Activated naive CD8-positive, alpha-beta T cell (primary cell): ENCODE data around the gene F13A1.

Experiments
- H3K27ac Mint-ChIP-seq: one replicate; pipeline ENCODE4 v1.8.0; 2021; ENCODE audit warnings: mixed read lengths
- H3K27me3 Mint-ChIP-seq: one replicate; pipeline ENCODE4 v1.8.0; 2021; ENCODE audit warnings: mixed read lengths
- H3K36me3 Mint-ChIP-seq: one replicate; pipeline ENCODE4 v1.8.0; 2021; ENCODE audit warnings: mixed read lengths
- H3K4me1 Mint-ChIP-seq: one replicate; pipeline ENCODE4 v1.8.0; 2021; ENCODE audit warnings: low read depth, mixed read lengths
- H3K4me3 Mint-ChIP-seq: one replicate; pipeline ENCODE4 v1.8.0; 2021; ENCODE audit warnings: mild to moderate bottlenecking, mixed read lengths
- H3K9me3 Mint-ChIP-seq: one replicate; pipeline ENCODE4 v1.8.0; 2021; ENCODE audit warnings: low read depth, mixed read lengths

F13A1 gene

DNA sequence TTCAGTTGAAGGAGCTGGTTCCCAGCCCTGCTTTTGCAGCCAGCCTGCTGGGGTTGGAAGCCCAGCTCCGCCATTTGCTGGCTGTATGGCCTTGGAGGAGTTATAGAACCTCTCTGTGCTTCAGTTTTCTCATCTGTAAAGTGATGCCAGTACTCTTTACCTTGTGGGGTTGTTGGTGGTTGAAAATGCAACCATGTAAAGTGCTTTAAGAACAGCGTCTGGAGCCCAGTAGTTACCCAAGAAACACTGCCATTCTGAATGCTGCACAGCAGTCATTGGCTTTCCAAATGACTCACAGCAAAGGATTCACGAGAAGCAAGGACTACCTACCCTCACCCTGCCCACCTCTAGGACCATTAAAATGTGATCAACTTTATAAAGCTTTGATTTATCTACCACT lies 154.4 kb downstream of the F13A1 start:
- Mint-ChIP-seq H3K4me1 (no peaks in the 10 kb centered on the region), H3K9me3 (no peaks in the 10 kb centered on the region), H3K27ac (no peak overlapping the region), H3K4me3 (no peak overlapping the region), H3K36me3 (no peaks in the 10 kb centered on the region), H3K27me3 (peaks cover 2% of the 10 kb centered on the region)

DNA sequence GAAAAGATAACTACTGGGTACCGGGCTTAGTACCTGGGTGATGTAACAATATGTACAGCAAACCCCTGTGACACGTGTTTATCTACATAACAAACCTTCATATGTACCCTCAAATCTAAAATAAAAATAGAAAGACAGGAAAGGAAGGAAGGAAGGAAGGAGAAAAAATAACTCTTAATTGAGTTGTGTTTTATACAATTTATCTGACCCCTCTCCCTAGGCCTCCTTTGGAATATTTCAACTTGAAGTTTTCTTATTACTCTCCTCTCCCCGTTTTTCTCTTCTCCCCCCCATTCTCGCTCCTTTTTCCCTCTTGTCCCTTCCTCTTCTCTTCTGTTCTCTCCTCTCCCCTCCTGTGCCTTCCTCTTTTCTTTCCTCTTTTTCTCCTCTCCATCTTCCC lies 156.1 kb downstream of the F13A1 start:
- H3K9me3 Mint-ChIP-seq, result no peaks in the 10 kb centered on the region
- no peak overlapping the region for H3K4me3 Mint-ChIP-seq
- no peaks in the 10 kb centered on the region for H3K4me1 Mint-ChIP-seq
- H3K36me3 Mint-ChIP-seq, result no peaks in the 10 kb centered on the region
- H3K27me3 Mint-ChIP-seq, result peaks cover 2% of the 10 kb centered on the region
- no peak overlapping the region for H3K27ac Mint-ChIP-seq

GRCh38 chr6:6154335-6154734 lies 166.1 kb downstream of the F13A1 start:
- Mint-ChIP-seq H3K27ac (no peak overlapping the region), H3K9me3 (no peaks in the 10 kb centered on the region), H3K4me3 (no peak overlapping the region), H3K36me3 (no peaks in the 10 kb centered on the region), H3K27me3 (peaks cover 2% of the 10 kb centered on the region), H3K4me1 (no peaks in the 10 kb centered on the region)

- peaks cover 6% of the 10 kb centered on the region for H3K27me3 Mint-ChIP-seq
- no peaks in the 10 kb centered on the region for H3K36me3 Mint-ChIP-seq
- no peak overlapping the region for H3K4me3 Mint-ChIP-seq
- no peaks in the 10 kb centered on the region for H3K9me3 Mint-ChIP-seq
- H3K27ac Mint-ChIP-seq, result no peak overlapping the region
- no peaks in the 10 kb centered on the region for H3K4me1 Mint-ChIP-seq
Observed at GRCh38 chr6:6152060-6152459, 168.4 kb downstream of the F13A1 start.

GRCh38 chr6:6148192-6148815 lies 172.2 kb downstream of the F13A1 start:
- no peaks in the 10 kb centered on the region for H3K9me3 Mint-ChIP-seq
- no peaks in the 10 kb centered on the region for H3K4me1 Mint-ChIP-seq
- peaks cover 15% of the 10 kb centered on the region for H3K27me3 Mint-ChIP-seq
- H3K27ac Mint-ChIP-seq, result no peak overlapping the region
- no peaks in the 10 kb centered on the region for H3K36me3 Mint-ChIP-seq
- H3K4me3 Mint-ChIP-seq, result no peak overlapping the region

DNA sequence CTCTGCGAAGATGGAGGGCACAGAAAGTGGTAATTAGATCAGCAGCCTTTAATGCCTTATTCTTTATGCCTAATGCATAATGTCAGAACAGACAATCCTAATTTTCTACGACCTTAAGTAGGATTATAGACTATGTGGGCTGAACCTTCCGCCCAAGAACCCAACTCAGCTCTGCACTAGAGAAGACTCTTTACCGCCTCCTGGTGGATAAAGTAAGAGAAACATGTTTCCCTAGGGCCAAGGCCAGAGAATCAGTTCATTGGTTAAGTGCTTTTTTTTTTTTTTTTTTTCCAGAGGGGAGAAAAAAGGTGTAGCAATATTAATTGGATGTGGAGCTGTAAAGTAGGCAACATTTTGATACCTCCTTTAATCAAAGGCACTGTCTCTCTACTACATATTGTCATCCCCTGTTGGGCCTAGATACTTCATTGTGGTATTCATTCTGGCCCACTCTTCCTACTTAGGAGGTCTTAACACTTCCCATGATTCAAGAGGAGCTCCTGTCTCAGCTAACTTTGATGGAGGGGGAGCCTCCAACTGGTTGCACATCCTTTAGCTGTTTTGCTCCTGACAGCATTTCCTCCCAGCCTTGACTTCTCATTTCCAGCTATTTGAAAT lies 188.9 kb downstream of the F13A1 start:
- Mint-ChIP-seq H3K9me3 (no peaks in the 10 kb centered on the region), H3K4me1 (no peaks in the 10 kb centered on the region), H3K4me3 (no peak overlapping the region), H3K27ac (no peak overlapping the region), H3K27me3 (no peaks in the 10 kb centered on the region), H3K36me3 (no peaks in the 10 kb centered on the region)

- Mint-ChIP-seq H3K4me3 (no peak overlapping the region), H3K4me1 (no peaks in the 10 kb centered on the region), H3K9me3 (peaks cover 13% of the 10 kb centered on the region), H3K36me3 (peaks cover 8% of the 10 kb centered on the region), H3K27ac (no peak overlapping the region), H3K27me3 (peaks cover 8% of the 10 kb centered on the region)
Observed at GRCh38 chr6:6125495-6125894, 195.0 kb downstream of the F13A1 start.

- H3K4me1 Mint-ChIP-seq, result no peaks in the 10 kb centered on the region
- H3K4me3 Mint-ChIP-seq, result no peak overlapping the region
- peaks cover 13% of the 10 kb centered on the region for H3K9me3 Mint-ChIP-seq
- H3K27me3 Mint-ChIP-seq, result peaks cover 11% of the 10 kb centered on the region
- H3K27ac Mint-ChIP-seq, result no peak overlapping the region
- peaks cover 8% of the 10 kb centered on the region for H3K36me3 Mint-ChIP-seq
Observed at GRCh38 chr6:6123803-6124202, 196.7 kb downstream of the F13A1 start.

DNA sequence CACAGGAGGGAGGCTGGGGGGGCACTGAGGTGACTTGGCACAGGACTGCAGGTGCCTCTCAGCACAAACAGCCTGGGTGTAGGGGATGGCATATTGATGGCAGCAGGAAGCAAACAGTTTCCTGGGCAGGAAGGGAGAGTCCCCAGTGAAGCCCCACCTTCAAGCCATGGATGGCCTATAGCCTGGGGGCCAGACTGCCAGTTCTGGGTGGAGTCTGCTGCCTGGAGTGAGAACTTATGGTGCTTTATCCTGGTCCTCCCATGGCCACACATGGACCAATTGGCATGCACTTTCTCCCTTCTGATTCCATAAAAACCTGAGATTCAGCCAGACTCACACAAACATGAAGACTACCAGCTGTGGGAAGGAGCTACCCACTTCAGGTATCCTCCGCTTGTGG lies 198.5 kb downstream of the F13A1 start:
- Mint-ChIP-seq H3K9me3 (peaks cover 17% of the 10 kb centered on the region), H3K4me3 (no peak overlapping the region), H3K27ac (no peak overlapping the region), H3K4me1 (no peaks in the 10 kb centered on the region), H3K36me3 (peaks cover 8% of the 10 kb centered on the region), H3K27me3 (peaks cover 11% of the 10 kb centered on the region)

- Mint-ChIP-seq H3K4me3 (no peak overlapping the region), H3K4me1 (no peaks in the 10 kb centered on the region), H3K36me3 (peaks cover 8% of the 10 kb centered on the region), H3K27ac (no peak overlapping the region), H3K9me3 (peaks cover 36% of the 10 kb centered on the region), H3K27me3 (peaks cover 14% of the 10 kb centered on the region)
Observed at GRCh38 chr6:6105472-6106036, 214.9 kb downstream of the F13A1 start.
